ENCODE measurements around the gene SLC35A1. TPM values are rescaled to one million over a fixed set of nuclear protein-coding genes. Genes with fewer than 3 reads are reported as not detected.

The SLC35A1 gene
- total and polyA plus RNA-seq, 2 donors (not counting 1 experiment from before 2014, with no cell fraction given) = 9.1 to 15.6 TPM

GRCh38 chr6:87561017-87561416, 88.2 kb downstream of the SLC35A1 start:
- no peaks in the 10 kb centered on the region for H3K4me1 Mint-ChIP-seq
- no peak overlapping the region for H2AFZ ChIP-seq (ENCODE audit: insufficient read depth, low read depth, low read length, poor library complexity, severe bottlenecking)
- H3K36me3 ChIP-seq (replicated peaks in 1 of 2; ENCODE audit: control extremely low read depth in 1 of 2, control insufficient read depth in 1 of 2, extremely low read depth in 1 of 2, insufficient read depth in 2 of 2, low read length in 1 of 2) = peaks cover 11 to 59% of the 10 kb centered on the region in 2 experiments
- no peaks in the 10 kb centered on the region for H3K9me3 ChIP-seq (ENCODE audit: control extremely low read depth in 1 of 3, control insufficient read depth in 2 of 3, insufficient read depth in 1 of 3, low read length in 2 of 3)
- no peak overlapping the region for H3K4me2 ChIP-seq (replicated peaks; ENCODE audit: low read depth, low read length, poor library complexity, severe bottlenecking)
- WGBS (ENCODE audit: insufficient coverage) = no CpG with 5 or more reads among the region's 1 CpG
- no peaks in the 10 kb centered on the region for H3K4me1 ChIP-seq (ENCODE audit: control insufficient read depth in 2 of 2, insufficient read depth in 2 of 2, low read length in 2 of 2)
- ATAC-seq (ENCODE audit: low read depth) (no peak), DNase-seq (no peak)
- H3K27me3 ChIP-seq (replicated peaks in 1 of 4; ENCODE audit: control extremely low read depth in 1 of 4, control insufficient read depth in 3 of 4, insufficient read depth in 4 of 4, low read length in 3 of 4) = no peaks in the 10 kb centered on the region
- ChIA-PET CTCF (no interaction called here), POLR2A (no interaction called here)
- no peaks in the 10 kb centered on the region for H3K27me3 Mint-ChIP-seq
- intact Hi-C loops (cut with micrococcal nuclease) = no loop called here
- H3K4me3 ChIP-seq (ENCODE audit: control extremely low read depth in 1 of 5, extremely low read depth in 1 of 5, insufficient read depth in 1 of 5, low read depth in 2 of 5, low read length in 4 of 5) = no peak overlapping the region
- no peaks in the 10 kb centered on the region for H3K9me3 Mint-ChIP-seq (ENCODE audit: insufficient read depth)
- H3K79me2 ChIP-seq (ENCODE audit: control insufficient read depth, insufficient read depth, low read length) = no peaks in the 10 kb centered on the region
- no peaks in the 10 kb centered on the region for H4K20me1 ChIP-seq (ENCODE audit: control insufficient read depth, insufficient read depth, low read length, poor library complexity, severe bottlenecking)
- TF ChIP-seq CTCF (IDR thresholded peaks at IDR 0.05) = no peak
- TF ChIP-seq EZH2 (IDR thresholded peaks at IDR 0.05; ENCODE audit: borderline replicate concordance, insufficient read depth, low read depth, low read length, poor library complexity, severe bottlenecking) = no peak
- H3K9ac ChIP-seq (ENCODE audit: low read length) = no peak overlapping the region
- H3K27ac ChIP-seq (ENCODE audit: low read length in 2 of 2) = no peak overlapping the region
- H3K27ac Mint-ChIP-seq = no peak overlapping the region
- no peak overlapping the region for H3K4me3 Mint-ChIP-seq

Small RNAs within 50 kb of the gene (small RNA-seq; reads per million reads assigned to genes)
- gene AL049697.2 (ENCODE audit: insufficient read length, low read depth, low replicate concordance) = not detected
- not detected for gene RNU6-444P (ENCODE audit: insufficient read length, low read depth, low replicate concordance)

Other genes starting within 250 kb of the SLC35A1 start
- 18.7 and 19.1 TPM in 2 replicates for gene SMIM8, start 150.4 kb upstream of the SLC35A1 start, total RNA-seq
- gene SMIM8, start 150.4 kb upstream of the SLC35A1 start, polyA plus RNA-seq = 3.7 and 5.1 TPM in 2 replicates
- gene GJB7, start 143.7 kb upstream of the SLC35A1 start, total RNA-seq = not detected in 2 replicates
- not detected in 2 replicates for gene GJB7, start 143.7 kb upstream of the SLC35A1 start, polyA plus RNA-seq
- gene C6orf163, start 128.2 kb upstream of the SLC35A1 start, total RNA-seq = 10.0 and 11.8 TPM in 2 replicates
- 0.57 and 1.1 TPM in 2 replicates for gene C6orf163, start 128.2 kb upstream of the SLC35A1 start, polyA plus RNA-seq
- not detected in 2 replicates for gene CFAP206, start 65.0 kb upstream of the SLC35A1 start, total RNA-seq
- not detected in 2 replicates for gene CFAP206, start 65.0 kb upstream of the SLC35A1 start, polyA plus RNA-seq
- gene RARS2, start 117.0 kb downstream of the SLC35A1 start, total RNA-seq = 37.9 and 38.7 TPM in 2 replicates
- gene RARS2, start 117.0 kb downstream of the SLC35A1 start, polyA plus RNA-seq = 7.1 and 8.1 TPM in 2 replicates
- 27.8 and 31.2 TPM in 2 replicates for gene ORC3, start 117.2 kb downstream of the SLC35A1 start, total RNA-seq
- gene ORC3, start 117.2 kb downstream of the SLC35A1 start, polyA plus RNA-seq = 15.4 and 16.1 TPM in 2 replicates
- gene AKIRIN2, start 229.3 kb downstream of the SLC35A1 start, total RNA-seq = 105 and 108 TPM in 2 replicates
- 82.2 and 126 TPM in 2 replicates for gene AKIRIN2, start 229.3 kb downstream of the SLC35A1 start, polyA plus RNA-seq